HG03025 (cell line): ENCODE results near the gene ROR2.
"Not testable (repeated sequence)": the region's sequence is repeated elsewhere in the genome, so short reads cannot be mapped to it uniquely, and the experiment has no call there.

ENCODE experiments used
- ATAC-seq: cut with Tn5 transposase; IDR thresholded peaks from one replicate; pipeline ENCODE4 v1.9.1; 2021; ENCODE audit warnings: mild to moderate bottlenecking, moderate library complexity; ENCODE audit not compliant: unreplicated experiment, low FRiP score

ROR2 gene

DNA sequence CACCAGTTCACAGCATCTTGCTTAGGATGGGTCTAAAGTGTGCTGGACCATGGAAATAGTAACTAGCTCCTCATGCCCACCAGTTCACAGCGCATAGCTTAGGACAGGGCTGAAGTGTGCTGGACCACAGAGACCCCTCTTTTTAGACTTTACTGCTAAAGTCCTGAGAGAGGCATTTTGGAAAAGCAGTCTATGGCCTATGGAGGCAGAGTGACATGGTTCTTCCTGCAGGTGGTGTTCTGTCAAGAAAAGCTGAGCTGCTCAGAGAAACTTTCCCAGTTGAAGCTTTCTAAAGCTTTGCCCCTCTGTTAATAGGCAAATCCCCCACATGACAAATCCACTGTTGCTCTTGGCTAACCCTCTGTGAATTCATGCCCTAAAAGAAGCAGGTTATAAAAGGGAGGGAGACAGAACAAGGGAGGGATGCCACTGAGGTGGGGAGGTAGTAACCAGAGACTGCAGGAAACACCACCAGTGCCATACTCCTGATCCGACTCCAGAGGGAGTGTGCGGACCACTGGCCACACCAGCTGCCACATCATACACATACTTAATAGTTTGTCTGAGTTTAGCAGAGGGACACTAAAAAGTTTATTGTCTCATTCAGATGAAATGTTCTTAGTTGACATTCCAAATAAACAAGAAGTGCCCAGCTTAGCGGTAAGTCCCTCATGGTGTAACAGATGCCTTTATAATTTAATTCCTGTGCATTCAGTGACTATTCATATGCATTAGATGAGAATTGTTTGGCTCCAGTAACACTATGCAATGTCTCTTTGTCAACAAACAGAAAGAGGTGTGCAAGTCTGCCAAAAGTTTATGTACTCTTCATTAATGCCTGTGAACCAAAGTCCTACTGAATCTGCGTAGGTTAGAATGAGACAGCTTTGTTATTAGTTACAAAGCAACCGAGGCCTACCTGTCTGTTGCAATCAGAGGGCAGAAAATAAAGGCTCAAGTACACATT lies 290.2 kb downstream of the ROR2 start:
- no peak for ATAC-seq

DNA sequence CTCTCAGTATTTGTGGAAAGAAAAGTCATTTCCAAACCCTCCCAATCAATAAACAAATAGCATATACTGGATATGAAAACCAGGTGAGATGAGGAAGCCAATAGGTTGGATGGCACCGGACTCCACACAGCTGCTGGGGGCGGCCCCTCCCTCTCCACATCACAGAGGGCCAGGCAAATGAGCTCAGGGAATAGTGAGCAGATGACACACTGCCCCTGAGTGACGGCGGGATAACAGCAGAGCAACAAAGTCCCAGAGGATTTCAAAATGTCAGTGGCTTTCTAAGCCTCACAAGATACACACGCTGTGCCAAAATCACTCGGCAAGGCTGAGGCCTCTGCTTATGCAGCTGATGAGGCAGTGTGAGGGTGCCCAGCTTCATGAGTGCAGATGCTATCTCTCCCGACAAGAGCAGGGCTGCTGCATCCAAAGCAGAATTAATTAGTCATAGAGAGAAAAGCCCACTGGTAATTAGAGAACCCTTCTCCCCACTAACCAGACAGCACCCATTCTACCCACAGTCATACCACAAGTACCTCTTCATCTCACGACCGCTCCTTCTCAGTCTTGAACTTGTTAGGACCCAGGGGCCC lies 291.4 kb downstream of the ROR2 start:
- ATAC-seq = no peak

DNA sequence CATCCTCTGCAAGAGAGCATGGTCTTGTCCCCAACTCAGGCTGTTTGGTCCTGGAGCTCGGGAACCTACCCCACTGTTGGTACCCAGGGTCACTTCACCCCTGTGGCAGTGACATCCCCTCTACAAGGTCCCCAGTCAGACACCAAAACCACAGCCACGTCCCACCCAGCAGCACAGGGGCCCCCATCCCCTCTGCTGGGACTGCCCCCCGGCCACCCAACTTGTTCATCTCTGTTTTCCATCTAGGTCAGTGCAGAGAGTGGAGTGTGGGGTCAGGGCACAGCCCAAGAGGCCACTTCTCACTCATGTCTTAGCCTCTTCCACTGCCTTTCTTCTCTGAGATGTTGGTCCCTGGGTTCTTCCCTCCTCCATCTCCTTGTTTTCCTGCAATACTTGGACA lies 292.5 kb downstream of the ROR2 start:
- ATAC-seq = no peak

DNA sequence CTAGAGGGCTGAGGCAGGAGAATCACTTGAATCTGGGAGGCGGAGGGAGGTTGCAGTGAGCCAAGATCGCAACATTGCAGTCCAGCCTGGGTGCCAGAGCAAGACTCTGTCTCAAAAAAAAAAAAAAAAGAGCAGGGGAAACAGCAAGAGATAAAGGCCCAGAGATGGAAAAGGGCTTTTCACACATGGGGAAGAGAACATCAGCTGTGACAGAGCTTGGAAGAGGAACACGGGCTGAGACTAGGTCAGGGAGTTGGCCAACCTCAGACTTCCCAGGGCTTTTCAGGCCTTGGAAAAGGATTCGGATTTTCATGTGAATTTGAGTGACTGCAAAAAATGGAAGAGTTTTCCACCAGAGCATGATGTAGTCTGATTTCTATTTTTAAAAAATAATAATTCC lies 294.4 kb downstream of the ROR2 start:
- ATAC-seq = no peak

DNA sequence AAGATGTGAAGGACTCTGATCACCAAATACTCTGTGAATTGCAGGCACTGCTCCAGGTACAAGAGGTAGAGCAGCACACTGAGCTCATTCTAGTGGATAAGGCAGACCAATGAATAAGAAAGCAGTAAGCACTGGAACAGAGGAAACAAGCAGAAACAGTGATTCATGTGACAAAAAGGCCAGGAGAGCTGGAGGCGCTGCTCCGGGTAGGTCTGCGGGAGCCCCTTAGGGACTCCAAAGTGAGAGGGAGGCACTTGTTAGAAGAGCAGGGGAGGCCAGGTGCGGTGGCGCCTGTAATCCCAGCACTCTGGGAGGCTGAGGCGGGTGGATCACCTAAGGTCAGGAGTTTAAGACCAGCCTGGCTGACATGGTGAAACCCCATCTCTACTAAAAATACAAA lies 294.8 kb downstream of the ROR2 start:
- ATAC-seq = no peak

DNA sequence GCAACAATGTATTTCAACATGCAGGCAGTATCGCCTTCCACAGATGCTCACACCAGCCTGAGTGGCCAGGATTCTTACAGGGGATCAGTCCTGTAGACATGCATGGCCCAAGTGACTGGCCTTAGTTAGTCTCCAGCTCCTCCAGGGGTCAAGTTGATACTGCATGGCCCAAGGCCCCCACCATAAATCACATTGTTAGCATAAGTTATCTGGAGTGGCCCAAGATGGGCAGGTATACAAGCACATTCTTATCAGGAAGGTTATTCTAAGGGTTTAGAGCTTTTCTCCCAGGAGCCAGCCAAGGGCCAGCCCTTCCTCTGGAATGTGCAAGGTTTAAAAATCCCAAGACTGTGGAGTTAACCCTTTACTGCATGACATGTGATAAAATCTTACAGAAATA lies 295.5 kb downstream of the ROR2 start:
- no peak for ATAC-seq

DNA sequence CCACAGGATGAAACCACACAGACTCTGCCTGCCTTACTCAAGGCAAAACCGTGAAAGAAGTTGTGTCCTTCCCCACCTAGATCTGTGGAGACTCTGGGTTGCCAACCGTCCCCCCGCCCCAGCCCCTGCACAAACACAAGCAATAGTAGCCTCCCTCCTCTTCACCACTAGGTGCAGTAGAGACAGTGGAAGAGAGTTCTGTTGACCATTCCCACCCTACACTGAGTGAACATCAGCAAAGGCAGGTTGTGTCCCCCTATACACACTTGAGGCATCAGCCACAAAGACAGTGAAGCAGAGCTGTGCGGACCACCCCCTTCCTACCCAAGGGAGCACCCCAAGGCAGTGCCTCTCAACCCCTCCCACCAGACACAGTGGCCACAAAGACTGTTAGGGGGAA lies 302.7 kb downstream of the ROR2 start:
- no peak for ATAC-seq

DNA sequence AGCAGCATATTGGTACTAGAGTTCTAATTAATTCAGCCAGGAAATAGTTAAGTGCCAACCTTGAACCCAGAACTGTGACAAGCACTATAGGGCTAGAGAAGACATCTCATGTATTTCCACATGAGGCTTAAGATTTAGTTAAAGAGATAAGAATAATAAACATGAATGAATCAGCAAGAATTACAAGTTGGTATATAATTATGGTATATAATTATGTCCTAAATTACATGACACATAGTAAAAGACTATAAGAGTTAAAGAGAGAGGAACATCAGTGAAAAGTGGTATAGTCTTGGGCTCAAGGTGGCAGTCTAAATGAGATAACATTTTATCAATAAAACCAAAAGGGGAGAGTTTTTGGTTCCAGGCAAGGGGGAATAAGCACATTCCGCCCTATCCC lies 303.3 kb downstream of the ROR2 start:
- ATAC-seq = no peak

DNA sequence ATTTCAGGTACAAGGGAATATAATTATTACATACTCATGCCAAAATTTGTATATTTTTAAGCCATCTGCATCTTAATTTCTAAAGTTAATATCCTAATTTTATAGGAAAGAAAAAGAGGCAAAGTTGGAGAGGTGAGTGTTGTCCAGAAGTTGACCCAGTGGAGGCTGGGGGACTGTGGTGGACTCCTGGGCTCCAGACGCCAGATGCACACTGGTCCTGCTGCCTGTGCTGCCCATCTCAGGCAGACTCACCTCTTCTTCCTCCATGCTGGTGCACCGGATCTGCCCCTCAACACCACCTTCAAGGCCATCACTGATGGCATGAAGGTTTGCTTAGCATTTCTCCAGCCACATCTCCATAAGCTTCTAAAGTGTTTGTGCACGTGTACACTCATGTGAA lies 305.6 kb downstream of the ROR2 start:
- ATAC-seq = no peak

DNA sequence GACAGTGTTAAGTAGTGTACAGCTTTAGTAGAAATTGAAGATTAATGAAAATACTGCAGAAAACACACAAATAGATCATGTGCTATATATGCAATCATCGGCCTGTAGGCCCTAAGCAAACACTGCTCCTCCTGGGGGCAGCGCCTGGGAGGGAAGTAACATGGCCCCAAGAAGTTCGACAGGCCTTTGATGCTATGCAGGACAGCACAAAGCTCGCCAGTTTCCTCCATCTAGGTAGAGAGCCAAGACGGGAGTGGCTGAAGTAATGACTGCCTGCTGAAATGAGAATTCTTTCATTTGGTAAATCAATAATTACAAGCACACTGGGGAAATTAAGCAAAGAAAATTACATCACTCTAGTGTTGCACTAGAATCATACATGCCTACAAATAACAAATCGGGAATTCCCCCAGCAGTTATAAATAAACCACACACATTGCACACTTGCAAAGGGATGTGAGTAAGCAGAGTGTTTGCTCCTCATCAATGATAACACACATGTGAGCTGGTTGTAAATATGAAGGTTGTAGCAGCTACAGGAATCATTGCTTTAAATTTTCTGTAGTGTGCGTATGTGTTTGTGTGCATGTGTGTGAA lies 306.4 kb downstream of the ROR2 start:
- ATAC-seq = no peak

DNA sequence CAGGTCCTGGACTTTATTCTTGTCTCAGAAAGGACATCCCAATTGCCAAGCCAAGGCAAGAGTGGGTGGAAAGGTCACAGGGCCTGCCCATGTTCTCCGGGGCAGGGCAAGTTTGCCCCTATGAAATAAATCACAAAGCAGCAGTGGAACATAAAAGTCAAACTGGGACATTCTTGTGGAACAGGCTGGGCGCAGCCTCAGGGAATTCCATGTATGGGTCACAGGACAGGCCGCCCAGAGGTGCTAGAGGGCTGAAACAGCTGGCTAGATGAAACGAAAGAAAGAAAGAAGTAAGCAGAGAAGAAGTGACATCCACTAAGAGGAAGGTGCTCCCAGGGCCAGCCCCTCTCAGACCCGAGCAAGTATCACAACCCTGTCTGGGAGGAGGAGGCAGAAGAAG lies 307.3 kb downstream of the ROR2 start:
- ATAC-seq = no peak

DNA sequence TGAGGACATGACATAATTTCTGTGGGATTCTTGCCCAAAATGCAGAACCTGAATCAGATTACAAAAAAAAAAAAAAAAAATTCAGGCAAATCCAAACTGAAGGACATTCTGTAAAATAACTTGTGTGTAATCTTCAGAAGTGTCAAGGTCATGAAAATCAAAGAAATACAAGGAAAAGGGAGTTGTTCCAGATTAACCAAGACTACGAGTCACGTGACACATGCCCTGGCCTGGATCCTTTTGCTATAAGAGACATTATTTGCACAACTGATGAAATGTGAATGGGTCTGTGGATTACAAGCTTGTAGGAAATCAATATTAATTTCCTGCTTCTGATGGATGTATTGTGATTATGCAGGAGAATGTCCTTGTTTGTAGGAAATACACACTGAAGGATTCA lies 309.6 kb downstream of the ROR2 start:
- no peak for ATAC-seq

DNA sequence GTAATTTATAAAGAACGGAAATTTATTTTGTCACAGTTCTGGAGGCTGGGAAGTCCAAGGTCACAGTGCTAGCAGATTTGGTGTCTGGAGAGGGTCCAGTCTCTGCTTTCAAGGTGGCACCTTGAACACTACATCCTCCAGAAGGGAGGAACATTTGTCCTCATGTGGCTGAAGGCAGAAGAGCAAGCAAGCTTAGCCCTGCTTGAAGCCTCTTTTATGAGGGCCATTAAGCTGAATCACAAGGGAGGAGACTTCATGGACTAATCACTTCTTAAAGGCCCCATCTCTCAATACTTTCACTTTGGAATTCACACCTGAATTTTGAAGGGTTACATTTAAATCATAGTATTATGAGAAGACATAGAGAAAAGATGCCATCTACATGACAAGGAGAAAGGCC lies 311.0 kb downstream of the ROR2 start:
- no peak for ATAC-seq

DNA sequence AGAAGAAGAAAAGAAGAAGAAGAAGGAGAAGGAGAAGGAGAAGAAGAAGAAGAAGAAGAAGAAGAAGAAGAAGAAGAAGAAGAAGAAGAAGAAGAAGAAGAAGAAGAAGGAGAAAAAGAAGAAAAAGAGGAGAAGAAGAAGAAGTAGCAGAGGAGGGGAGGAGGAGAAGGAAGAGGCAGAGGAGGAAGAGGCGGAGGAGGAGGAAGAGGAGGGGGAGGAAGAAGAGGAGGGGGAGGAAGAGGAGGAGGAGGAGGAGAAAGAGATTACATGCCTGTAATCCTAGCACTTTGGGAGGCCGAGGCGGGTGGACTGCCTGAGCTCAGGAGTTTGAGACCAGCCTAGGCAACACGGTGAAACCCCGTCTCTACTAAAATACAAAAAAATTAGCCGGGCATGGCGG lies 315.2 kb downstream of the ROR2 start:
- ATAC-seq = not testable (repeated sequence)

DNA sequence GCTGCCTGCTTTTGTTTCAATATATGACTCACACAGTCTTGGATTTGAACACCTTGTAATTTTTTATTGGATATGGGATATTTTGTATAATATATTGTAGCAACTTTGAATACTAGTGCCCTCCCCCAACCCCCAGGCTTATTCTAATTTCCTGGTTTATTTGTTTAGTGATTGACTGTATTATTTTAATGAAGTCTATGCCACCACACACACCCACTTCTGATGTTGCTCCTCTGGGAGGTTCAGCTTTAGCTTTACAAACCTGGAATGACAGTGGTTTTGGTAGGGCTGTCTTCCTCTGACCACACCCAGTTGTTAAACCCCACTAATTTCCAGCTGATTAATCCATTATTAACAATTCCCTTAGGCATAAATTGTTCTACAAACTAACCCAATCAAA lies 320.3 kb downstream of the ROR2 start:
- no peak for ATAC-seq

DNA sequence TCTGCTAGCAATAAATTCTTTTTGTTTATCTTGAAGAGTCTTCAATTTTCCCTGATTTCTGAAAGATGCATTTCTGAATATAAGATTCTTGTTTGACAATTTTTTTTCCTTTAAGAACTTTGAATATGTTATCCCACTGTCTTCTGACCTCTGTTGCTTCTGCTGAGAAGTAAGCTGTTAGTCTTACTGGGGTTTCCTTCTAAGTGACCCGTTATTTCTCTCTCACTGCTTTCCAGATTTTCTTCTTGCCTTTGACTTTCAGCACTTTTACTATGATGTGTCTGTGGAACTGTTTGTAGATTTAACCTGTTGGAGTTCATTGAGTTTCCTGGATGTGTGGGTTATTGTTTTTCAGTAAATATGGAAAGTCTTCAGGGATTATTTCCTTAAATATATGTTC lies 321.1 kb downstream of the ROR2 start:
- no peak for ATAC-seq

DNA sequence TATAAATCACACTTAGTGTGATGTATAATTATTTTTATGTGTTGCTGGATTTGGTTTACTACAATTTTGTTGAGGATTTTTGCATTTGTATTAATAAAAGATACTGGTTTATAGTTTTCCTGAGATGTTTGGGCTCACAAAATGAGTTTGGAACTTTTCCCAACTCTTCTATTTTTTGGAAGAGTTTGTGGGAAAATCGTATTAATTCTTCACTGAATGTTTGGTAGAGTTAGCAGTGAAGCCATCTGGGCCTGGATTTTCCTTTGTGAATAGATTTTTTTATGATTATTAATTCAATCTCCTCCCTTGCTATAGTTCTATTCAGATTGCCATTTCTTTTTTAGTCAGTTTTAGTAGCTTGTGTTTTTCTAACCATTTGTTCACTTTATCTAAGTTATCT lies 324.7 kb downstream of the ROR2 start:
- ATAC-seq = no peak

DNA sequence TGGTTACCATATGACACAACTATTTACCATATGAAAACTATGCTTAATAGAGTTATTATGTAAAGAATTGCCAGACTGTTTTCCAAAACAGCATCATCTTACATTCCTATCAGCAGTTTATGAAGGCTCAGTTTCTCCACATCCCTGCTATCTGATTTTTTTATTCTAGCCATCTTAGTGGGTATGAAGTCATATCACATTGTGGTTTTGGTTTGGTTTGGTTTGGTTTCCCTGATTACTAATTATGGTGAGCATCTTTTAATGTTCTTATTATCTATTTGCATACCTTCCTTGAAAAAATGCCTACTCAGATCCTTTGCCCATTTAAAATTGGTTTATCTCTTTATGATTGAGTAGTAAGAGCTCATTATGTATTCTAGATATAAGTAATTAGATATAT lies 327.0 kb downstream of the ROR2 start:
- ATAC-seq = no peak

DNA sequence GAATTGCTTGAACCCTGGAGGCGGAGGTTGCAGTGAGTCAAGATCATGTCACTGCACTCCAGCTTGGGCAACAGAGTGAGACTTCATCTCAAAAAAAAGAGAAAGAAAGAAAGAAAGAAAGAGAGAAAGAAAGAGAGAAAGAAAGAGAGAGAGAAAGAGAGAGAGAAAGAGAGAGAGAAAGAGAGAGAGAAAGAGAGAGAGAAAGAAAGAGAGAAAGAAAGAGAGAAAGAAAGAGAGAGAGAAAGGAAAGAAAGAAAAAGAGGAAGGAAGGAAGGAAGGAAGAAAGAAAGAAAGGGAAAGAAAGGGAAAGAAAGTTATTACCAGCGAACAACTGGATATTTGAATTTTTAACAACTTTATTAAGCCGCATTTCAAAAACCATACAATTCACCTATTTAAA lies 327.9 kb downstream of the ROR2 start:
- not testable (repeated sequence) for ATAC-seq

DNA sequence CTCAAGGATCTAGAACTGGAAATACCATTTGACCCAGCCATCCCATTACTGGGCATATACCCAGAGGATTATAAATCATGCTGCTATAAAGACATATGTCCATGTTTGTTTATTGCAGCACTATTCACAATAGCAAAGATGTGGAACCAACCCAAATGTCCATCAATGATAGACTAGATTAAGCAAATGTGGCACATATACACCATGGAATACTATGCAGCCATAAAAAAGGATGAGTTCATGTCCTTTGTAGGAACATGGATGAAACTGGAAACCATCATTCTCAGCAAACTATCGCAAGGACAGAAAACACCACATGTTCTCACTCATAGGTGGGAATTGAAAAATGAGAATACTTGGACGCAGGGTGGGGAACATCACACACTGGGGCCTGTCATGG lies 336.0 kb downstream of the ROR2 start:
- ATAC-seq = not testable (repeated sequence)

DNA sequence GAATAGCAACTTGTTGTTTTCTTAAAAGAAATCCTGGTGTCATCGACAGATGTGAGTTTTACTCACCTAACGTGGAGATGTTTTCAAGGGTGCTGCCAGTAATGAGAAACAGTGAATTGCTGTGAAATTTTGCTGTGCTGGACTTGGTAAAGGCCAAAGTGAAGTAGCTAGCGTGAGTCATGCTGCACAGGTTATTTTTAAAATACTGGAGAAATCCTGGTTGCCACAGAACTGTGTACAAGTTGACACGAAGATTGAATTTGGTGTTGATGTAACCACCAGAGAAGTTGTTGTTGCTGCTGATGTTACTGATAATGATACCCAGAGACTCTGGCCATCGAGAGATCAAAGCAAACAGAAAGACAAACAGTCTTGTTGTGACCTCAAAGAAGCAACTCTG lies 338.4 kb downstream of the ROR2 start:
- no peak for ATAC-seq
